ENCODE measurements around the gene DDX27. TPM values are rescaled to one million over a fixed set of nuclear protein-coding genes. Genes with fewer than 3 reads are reported as not detected.
"Not testable (repeated sequence)": the region's sequence is repeated elsewhere in the genome, so short reads cannot be mapped to it uniquely, and the experiment has no call there.

DDX27 gene
- total and polyA plus RNA-seq, 2 of the 13 experiments (the other 11 are each of a cell fraction or from before 2014, with no cell fraction given): 42.6 to 72.8 TPM

DNA sequence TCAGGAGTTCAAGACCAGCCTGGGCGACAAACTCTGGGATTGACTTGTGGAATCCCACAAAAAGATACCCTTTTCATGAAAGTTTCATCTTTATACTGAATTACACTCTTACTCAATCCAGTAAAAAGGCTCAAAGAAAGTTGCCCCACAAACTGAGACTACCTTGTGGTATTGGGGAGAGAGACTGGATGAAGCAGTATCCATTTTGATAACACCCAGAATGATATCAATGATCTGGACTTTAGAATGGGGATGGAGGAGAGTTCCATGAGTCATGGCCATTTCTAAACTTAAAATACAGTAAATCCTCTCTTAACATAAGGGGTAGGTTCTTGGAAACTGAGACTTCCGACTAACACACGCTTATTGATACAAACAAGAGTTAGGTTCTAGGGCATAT, 35.8 kb upstream of the DDX27 start:
- no TSS peak for BruUV-seq (replicated peaks)
- 95% methylated on average over 3 of the region's 3 CpGs for WGBS (ENCODE audit: low lambda C conversion rate)
- Histone ChIP-seq H2AFZ (ENCODE audit: low read length) (no peak overlapping the region), H3K4me1 (ENCODE audit: insufficient read depth, low read length) (peaks cover 70% of the 10 kb centered on the region), H3K9ac (ENCODE audit: insufficient read depth, low read depth, low read length) (peak overlapping the region; percentile 19; the same call in 1 of the 2 replicates), H3K79me2 (ENCODE audit: insufficient read depth, low read length) (peaks cover 90% of the 10 kb centered on the region), H3K9me3 (ENCODE audit: low read length) (no peaks in the 10 kb centered on the region), H3K27me3 (ENCODE audit: control insufficient read depth in 1 of 2, insufficient read depth in 2 of 2, low read length in 2 of 2) (peaks cover 0 to 5% of the 10 kb centered on the region in 2 experiments; a peak in 1 of 5 replicates), H3K27ac (ENCODE audit: extremely low read length, insufficient read depth, low read length) (peak overlapping the region; percentile 77), H3K4me3 (replicated peaks in 1 of 3; ENCODE audit: insufficient read depth in 1 of 3, low read depth in 2 of 3, low read length in 3 of 3) (0 out of 6 replicates have a peak overlapping the region, but pooled peaks of 1 of the 3 experiments have one; percentile 88), H3K36me3 (replicated peaks in 1 of 2; ENCODE audit: control insufficient read depth in 1 of 2, insufficient read depth in 2 of 2, low read length in 2 of 2) (no peaks in the 10 kb centered on the region), H4K20me1 (ENCODE audit: insufficient read depth, low read length) (peaks cover 65% of the 10 kb centered on the region), H3K4me2 (ENCODE audit: low read depth, low read length) (peak overlapping the region; percentile 81)
- FAIRE-seq (no peak), DNase-seq (ENCODE audit: low spot score) (no peak), ATAC-seq (no peak)
- intact Hi-C loops (cut with micrococcal nuclease; ENCODE audit: unreplicated experiment) (loop anchor here (5.0 kb wide), 1 partner anchor 34 kb away; the partner anchor contains the start of gene DDX27), in situ Hi-C loops (cut with HindIII; ENCODE audit: extremely low pct_ligation_motif_present, low pct_unique_long_range_greater_than_20kb) (no loop called here)
- POLR2A ChIA-PET: interaction anchor here (0.6 to 4.5 kb wide), 4 partner anchors 16 to 752 kb away, joined by 3 to 49 read pairs (median 4); partner anchors contain the start of gene DDX27
- CTCF ChIA-PET (ENCODE audit: low intra/inter-chr PET ratio, low total read pairs): no interaction called here
- TF ChIP-seq NFATC3 (CRISPR knock-in tag; IDR thresholded peaks at IDR 0.05) (0 out of 2 replicates have a peak, but pooled peaks have one; percentile 17), SUZ12 (IDR thresholded peaks at IDR 0.05; ENCODE audit: low read depth, low read length) (no peak), AHR (CRISPR knock-in tag; IDR thresholded peaks at IDR 0.05) (no peak), EZH2 (conservative IDR thresholded peaks at IDR 0.05; ENCODE audit: low read depth, low read length) (no peak), ZKSCAN8 (CRISPR knock-in tag; IDR thresholded peaks at IDR 0.05; ENCODE audit: borderline replicate concordance) (0 out of 2 replicates have a peak, but pooled peaks have one; percentile 52), MTF2 (CRISPR knock-in tag; IDR thresholded peaks at IDR 0.05; ENCODE audit: borderline replicate concordance) (no peak), RBFOX2 (IDR thresholded peaks at IDR 0.05; ENCODE audit: low read depth, low read length) (0 out of 2 replicates have a peak, but pooled peaks have one; percentile 28), RAD21 (CRISPR knock-in tag; IDR thresholded peaks at IDR 0.05) (no peak), FOSL2 (CRISPR knock-in tag; IDR thresholded peaks at IDR 0.05) (0 out of 2 replicates have a peak, but pooled peaks have one; percentile 5)

GRCh38 chr20:49184084-49184501, 35.1 kb upstream of the DDX27 start:
- ATAC-seq; H2AFZ ChIP-seq (ENCODE audit: low read length); H3K27me3 ChIP-seq (ENCODE audit: control insufficient read depth in 1 of 2, insufficient read depth in 2 of 2, low read length in 2 of 2); H3K9me3 ChIP-seq (ENCODE audit: low read length); FAIRE-seq; DNase-seq (ENCODE audit: low spot score); BruUV-seq (replicated peaks); in situ Hi-C loops (cut with HindIII; ENCODE audit: extremely low pct_ligation_motif_present, low pct_unique_long_range_greater_than_20kb); CTCF ChIA-PET (ENCODE audit: low intra/inter-chr PET ratio, low total read pairs); H3K36me3 ChIP-seq (replicated peaks in 1 of 2; ENCODE audit: control insufficient read depth in 1 of 2, insufficient read depth in 2 of 2, low read length in 2 of 2): not testable (repeated sequence)
- H3K79me2 ChIP-seq (ENCODE audit: insufficient read depth, low read length): peaks cover 83% of the 10 kb centered on the region
- intact Hi-C loops (cut with micrococcal nuclease; ENCODE audit: unreplicated experiment): loop anchor here (2.0 to 5.0 kb wide), 2 partner anchors 23 to 33 kb away; partner anchors contain the start of gene DDX27
- WGBS (ENCODE audit: low lambda C conversion rate): 60% methylated on average over 5 of the region's 5 CpGs
- peak overlapping the region; percentile 56 to 99 (median 88) for H3K4me3 ChIP-seq (replicated peaks in 1 of 3; ENCODE audit: insufficient read depth in 1 of 3, low read depth in 2 of 3, low read length in 3 of 3)
- H3K27ac ChIP-seq (ENCODE audit: extremely low read length, insufficient read depth, low read length): peak overlapping the region; percentile 77
- POLR2A ChIA-PET: interaction anchor here (0.5 to 4.5 kb wide), 8 partner anchors 17 to 137 kb away, joined by 3 to 49 read pairs (median 4); partner anchors contain the start of genes CSE1L, DDX27 and ZNFX1
- peaks cover 68% of the 10 kb centered on the region for H3K4me1 ChIP-seq (ENCODE audit: insufficient read depth, low read length)
- peak overlapping the region; percentile 81 for H3K4me2 ChIP-seq (ENCODE audit: low read depth, low read length)
- peak overlapping the region; percentile 92 for H3K9ac ChIP-seq (ENCODE audit: insufficient read depth, low read depth, low read length)
- peaks cover 63% of the 10 kb centered on the region for H4K20me1 ChIP-seq (ENCODE audit: insufficient read depth, low read length)
- TF ChIP-seq ZMYM4 (CRISPR knock-in tag; IDR thresholded peaks at IDR 0.05) (0 out of 2 replicates have a peak, but pooled peaks have one; percentile 28), STAT6 (CRISPR knock-in tag; IDR thresholded peaks at IDR 0.05; ENCODE audit: borderline replicate concordance) (0 out of 2 replicates have a peak, but pooled peaks have one; percentile 18), SNAI1 (CRISPR knock-in tag; IDR thresholded peaks at IDR 0.05; ENCODE audit: borderline replicate concordance) (0 out of 2 replicates have a peak, but pooled peaks have one; percentile 64), GTF3A (CRISPR knock-in tag; conservative IDR thresholded peaks at IDR 0.05) (0 out of 2 replicates have a peak, but pooled peaks have one; percentile 55), FOXO4 (CRISPR knock-in tag; conservative IDR thresholded peaks at IDR 0.05) (0 out of 2 replicates have a peak, but pooled peaks have one; percentile 59)
